HG02885 (cell line): ENCODE measurements around the gene SKA3.

Source experiments
- ATAC-seq: cut with Tn5 transposase; IDR thresholded peaks from one replicate; pipeline ENCODE4 v1.9.1; 2021; ENCODE audit warnings: mild to moderate bottlenecking; ENCODE audit not compliant: unreplicated experiment, poor library complexity

SKA3 gene

GRCh38 chr13:21118180-21118579 lies 58.2 kb downstream of the SKA3 start:
- ATAC-seq = no peak

- no peak for ATAC-seq
These were observed 59.1 kb downstream of the SKA3 start for GRCh38 chr13:21117104-21117809.

GRCh38 chr13:21116141-21116540 lies 60.2 kb downstream of the SKA3 start:
- no peak for ATAC-seq

GRCh38 chr13:21115231-21115630 lies 61.1 kb downstream of the SKA3 start:
- no peak for ATAC-seq

- ATAC-seq = no peak
These were observed 64.8 kb downstream of the SKA3 start for GRCh38 chr13:21111546-21111945.

GRCh38 chr13:21109168-21109567 lies 67.2 kb downstream of the SKA3 start:
- ATAC-seq = no peak

GRCh38 chr13:21106089-21106488 lies 70.3 kb downstream of the SKA3 start:
- ATAC-seq = no peak

- no peak for ATAC-seq
These were observed 71.9 kb downstream of the SKA3 start for GRCh38 chr13:21104199-21105019.
